NCI-H226 (cell line): ENCODE data around the gene CUTA.
A peak's percentile ranks its signal among the peaks of the same experiment; 100 is the strongest.

Experiments
- DNase-seq: peaks from one replicate; pipeline ENCODE4 v3.0.0-alpha.2; 2015

Gene CUTA

GRCh38 chr6:33438978-33439594 is 21.2 kb upstream of the CUTA start:
- DNase-seq: no peak

DNA sequence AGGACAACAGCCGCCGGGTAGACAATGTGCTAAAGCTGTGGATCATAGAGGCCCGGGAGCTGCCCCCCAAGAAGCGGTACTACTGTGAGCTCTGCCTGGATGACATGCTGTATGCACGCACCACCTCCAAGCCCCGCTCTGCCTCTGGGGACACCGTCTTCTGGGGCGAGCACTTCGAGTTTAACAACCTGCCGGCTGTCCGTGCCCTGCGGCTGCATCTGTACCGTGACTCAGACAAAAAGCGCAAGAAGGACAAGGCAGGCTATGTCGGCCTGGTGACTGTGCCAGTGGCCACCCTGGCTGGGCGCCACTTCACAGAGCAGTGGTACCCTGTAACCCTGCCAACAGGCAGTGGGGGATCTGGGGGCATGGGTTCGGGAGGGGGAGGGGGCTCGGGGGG is 19.8 kb upstream of the CUTA start:
- no peak for DNase-seq

- no peak for DNase-seq
These were observed 17.1 kb upstream of the CUTA start for GRCh38 chr6:33434961-33435360.

- DNase-seq: no peak
These were observed 15.8 kb upstream of the CUTA start for GRCh38 chr6:33433544-33434191.

DNA sequence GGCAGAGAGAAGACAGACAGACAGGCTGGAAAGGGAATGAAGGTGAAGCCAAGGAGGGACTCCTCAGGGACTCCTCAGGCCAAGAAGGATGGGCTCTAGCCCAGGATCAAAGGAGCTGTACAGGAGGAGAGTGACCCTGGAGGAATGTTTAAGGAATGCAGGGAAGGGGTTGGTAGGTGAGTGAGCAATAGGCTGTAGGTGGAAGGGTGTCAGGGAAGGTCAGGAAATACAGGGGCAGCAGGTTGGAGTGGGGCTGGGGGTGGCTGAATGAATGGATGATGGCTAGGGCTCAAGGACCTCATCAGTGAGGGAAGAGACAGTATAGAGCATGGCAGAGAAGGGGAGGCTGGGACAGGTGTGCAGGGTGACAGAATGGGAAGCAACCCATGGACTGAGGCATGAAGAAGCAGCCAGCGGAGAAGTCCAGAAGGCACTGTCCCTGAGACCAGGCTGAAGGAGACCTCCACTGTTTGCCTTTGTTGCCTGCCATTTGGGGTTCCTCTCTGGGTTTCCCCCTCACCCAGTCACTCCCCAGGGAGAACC is 15.2 kb upstream of the CUTA start:
- DNase-seq: no peak

GRCh38 chr6:33432546-33432945 is 14.6 kb upstream of the CUTA start:
- DNase-seq: no peak

DNA sequence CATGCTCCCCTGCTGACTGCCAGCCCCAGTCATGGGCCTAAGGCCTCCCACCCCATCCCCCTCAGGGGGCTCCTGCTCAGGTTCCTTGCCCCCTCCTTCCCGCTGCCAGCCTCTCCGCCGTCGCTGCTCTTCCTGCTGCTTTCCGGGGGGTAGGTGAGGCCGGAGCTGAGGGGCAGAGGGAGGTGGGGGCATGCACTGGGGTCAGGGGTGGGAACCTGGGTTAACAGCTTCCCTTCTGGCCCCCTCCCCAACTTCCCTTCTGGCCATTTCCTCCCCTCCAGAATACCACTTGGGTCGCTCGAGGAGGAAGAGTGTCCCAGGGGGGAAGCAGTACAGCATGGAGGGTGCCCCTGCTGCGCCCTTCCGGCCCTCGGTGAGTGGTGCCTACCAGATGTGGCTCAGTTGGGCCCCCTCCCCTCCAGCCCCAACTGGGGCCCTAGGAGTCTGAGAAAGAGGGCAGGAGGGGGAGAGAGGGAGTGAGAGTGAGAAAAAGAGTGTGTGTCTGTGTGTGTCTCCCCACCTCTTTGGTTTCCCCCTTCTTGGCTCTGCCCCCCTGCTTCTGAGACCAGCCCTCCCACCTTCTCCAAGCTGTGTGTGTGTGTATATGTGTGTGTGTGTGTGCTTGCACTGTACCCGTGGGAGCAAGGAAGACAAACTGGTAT is 14.1 kb upstream of the CUTA start:
- DNase-seq: no peak

DNA sequence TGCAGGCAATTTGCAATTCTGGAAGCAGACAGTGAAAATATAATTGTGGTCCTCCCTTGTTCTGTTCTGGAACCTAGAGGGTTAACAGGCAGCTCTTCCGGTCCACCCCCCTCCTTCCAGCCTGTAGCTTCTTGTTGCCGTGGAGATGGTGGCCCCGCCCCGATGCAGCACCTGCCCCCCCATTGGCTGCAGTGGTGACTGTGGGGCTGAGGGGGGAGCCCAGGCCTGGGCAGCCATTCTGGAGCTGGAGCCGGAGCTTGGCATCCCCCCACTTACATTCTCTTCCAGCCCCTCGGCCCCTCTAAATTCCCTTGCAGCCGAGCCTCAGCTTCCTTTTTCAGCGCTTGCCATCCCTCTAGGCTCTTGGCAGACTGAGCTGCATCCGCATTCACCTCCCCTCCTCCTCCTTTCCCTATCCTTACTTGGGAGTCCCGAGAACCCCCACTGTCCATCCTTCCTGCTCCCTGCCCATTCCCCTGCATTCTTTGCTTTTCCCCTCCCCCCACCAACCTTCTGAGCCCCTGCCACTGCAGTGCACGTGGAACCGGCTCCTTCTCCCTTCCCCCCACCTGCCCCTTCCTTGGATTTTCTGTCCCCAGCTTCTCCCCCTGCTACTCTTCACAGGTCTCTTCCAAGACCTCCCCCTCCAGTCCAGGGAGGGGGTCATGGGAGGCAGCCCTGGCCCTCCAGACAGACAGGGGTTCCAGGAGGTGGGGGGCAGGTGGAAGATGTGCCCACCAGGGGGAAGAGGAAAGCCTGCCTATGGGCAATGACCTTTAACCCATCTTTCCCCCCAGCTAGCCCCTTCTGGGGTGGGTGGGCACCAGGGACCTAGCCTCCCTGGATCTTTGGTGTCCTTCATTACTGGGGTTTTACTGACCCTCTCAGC is 13.3 kb upstream of the CUTA start:
- peak; percentile 81 for DNase-seq

DNA sequence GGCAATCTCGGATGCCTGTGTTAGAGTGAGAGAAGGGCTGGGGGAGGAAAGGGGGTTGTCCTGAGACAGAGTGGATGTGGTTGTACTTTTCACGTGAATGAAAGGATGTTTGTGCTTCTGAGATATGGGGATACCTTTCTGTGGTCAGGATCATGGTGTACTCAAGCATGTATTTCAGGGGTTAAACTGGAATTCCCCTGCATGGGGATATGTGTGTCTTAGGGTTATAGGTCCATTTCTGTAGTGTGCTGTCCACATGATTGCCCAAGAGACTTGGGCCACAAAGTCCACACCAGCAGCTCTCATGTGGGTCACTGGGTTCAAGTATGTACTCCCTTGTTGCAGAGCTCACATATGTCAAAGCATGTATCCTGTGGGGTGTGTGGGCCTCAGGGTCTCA is 12.4 kb upstream of the CUTA start:
- DNase-seq: no peak

DNA sequence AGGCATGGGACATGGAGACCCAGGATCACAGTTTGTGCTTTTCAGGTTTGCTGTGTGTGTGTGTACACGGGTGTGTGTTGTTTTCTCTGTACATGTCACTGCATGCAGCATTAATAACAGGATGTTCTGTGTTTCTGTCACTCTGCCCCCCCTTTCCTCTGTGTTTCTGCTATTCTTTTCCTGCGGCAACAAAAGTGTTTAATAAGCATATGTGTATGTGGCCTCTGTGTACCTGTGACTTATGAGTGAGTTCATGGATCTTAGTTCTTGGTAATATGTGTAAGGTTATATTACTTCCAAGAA is 11.8 kb upstream of the CUTA start:
- no peak for DNase-seq

DNA sequence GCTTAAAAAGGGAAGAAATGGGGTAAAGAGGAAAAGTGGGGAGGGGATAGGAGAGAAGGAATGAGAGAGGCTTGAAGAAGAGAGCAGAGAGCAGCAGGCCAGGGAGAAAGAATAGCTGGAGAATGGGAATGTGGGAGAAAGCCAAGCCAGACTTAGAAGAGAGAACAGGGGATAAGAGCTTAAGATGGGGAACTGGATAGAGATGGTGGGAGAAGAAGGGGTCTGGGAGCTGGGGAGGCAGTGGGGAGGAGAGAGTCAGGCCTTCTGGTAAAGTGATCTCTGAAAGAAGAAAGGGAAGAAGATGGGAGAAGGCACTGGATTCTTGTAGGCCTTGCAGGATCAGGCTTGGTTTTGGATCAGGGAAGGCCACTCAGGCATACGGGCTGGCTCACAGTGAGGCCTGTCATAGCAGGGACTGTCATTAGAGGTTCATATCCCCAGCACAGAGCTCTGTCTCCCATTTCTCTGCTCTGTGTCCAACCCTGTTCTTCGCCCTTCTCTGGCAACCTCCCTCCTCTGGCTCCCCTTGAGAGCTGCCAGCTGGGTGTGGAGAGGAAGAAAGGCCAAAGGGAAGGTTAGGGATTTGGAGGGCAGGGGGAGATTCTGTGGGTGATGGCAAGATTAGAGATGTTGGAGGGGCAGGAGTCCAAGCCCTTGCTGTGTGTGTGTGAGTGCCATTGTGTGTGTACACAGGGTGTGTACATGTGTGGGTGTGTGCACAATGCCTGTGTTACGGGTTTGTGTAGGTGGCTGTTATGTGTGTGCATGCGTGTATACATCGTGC is 11.3 kb upstream of the CUTA start:
- no peak for DNase-seq

DNA sequence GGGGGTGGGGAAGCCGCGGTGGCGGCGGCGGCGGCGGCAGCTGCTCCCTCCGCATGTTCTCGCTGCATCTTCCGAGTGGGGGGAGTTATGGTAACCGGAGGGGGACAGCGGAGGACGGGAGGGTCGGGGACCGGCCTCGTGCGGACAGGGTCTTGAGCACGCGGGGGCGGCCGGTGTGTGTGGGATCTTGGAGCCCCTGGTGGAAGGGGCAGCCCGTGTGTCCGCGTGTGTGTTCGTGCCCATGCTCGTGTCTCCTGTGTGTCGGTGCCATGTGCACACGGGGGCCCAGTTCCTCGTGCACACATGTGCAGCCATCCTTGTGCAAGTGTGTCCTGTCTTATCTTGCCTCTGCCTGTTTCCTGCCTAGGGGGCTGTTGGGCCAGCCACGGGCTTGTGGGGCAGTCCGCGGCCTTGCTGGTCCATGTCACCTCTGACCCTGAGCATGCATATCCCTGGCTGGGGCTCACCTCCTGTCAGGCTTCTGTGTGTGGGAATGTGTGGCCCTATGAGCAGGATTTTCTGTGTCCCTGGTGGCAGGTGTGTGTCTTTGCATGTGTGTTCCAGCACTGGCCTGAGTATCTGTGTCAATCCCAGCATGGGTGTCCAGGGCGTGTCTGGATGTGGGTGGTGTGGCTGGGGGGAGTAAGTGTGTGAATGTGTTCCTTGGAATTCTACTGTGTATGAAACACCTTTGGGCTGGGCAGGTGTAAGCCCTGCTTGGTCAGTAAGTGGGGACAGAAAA is 10.5 kb upstream of the CUTA start:
- no peak for DNase-seq

DNA sequence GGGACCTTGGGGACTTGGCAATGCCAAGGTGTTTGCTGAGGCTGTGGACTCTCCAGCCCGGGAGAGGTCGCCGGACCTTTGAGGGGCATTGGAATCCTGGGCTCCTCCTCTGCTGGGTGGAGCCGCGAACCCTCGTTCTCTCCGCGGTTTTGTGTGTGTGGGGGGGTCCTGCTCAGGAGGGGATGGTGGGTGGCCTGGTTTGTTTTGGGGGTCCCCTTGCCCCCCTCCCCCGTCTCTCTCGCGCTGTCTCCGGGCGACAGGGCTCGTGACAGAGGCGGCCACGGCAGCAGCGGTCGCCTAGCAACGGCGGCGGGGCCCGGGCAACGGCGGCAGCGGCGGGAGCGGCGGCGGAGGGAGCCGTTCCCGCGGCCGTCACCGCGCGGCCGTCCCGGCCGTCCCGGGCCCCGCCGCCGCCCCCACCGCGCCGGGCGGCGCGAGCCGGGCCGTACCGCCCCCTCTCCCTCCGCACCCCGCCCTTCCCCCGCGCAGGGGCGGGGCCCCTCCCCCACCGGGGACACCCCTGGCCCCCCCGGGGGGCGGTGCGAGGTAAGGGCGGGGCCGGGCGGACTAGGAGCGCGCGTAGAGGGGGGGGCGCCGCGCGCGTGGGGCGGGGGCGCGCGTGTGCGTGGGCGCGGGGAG is 9.8 kb upstream of the CUTA start:
- peak; percentile 11 for DNase-seq

GRCh38 chr6:33426590-33427511 is 8.9 kb upstream of the CUTA start:
- DNase-seq: no peak

DNA sequence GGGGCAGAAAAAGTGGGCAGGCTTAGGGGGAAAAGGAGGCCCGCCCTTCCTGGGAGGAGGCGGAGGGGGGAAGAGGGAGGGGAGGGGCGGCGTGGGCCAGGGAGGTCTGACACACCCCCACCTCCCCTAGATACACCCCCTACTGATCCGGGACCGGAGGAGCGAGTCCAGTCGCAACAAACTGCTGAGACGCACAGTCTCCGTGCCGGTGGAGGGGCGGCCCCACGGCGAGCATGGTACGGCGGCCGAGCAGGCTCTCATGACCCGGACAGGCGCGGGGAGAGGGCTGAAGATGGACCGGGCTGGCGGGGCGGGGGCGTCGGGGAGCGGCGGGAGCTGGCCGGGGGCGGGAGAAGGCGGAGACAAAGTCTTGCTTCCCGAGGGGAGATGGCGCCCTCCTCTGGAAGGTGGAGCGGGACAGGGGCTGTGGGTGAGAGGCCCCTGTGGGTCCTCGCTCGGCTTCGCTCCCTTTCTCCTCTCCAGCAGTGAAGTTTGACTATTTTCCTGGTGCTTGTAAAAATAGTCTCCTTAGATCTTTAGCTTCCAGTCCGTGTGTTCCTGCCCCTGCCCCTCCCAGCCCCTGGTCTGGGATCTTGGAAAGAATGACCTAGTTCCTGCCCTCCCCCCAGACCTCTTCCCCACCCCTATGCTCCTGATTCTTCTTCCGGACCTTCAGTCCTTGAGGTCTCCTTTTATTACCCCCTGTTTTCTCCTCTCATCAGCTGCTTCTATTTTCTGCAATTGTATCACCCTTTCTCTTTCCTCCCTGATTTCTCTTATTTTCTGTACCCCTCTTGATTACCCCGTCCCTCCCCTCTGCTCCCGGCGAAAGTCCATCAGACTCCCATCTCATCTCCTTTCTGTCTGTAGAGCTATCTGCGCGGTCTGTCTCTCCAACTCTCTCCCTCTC is 8.0 kb upstream of the CUTA start:
- peak; percentile 79 for DNase-seq

- no peak for DNase-seq
These were observed 7.2 kb upstream of the CUTA start for GRCh38 chr6:33424855-33425667.

DNA sequence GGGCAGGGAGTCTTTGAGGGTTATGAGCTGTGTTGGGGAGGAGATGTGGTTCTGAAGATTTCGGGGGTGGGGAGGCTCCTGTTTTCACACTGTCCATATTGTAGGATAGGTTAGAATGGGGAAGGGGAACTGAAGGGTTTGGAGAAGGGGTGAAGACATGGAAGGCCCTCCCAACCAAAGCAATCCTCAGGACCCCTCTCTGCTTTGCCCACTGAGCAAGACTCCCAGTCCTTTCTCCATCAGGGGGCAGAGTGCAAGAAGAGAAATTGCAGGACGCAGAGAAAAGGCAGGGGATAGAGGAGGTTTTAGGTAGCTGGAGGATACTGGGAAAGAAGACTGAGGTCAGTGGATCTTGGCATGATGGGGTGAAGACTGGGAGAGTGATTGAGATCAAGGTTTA is 5.9 kb upstream of the CUTA start:
- DNase-seq: no peak

- DNase-seq: no peak
These were observed 3.4 kb upstream of the CUTA start for GRCh38 chr6:33421344-33421643.
